ENCODE measurements around the gene PATJ.

DNA sequence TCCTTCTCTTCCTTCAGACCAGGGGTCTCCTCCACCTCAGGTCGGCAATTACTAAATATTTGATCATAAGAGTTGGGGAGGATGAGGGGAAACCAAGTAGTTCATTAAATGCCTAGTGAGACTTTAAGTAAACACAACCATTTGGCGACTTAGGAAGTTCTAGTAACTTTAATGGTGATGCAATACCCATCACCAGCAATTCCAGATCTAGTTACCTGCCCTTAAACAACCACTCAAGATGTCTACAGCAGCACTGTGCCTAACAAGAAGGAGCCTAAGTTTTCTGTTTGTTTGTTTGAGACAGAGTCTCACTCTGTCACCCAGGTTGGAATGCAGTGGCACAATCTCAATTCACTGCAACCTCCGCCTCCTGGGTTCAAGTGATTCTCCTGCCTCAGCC, 395.7 kb downstream of the PATJ start:
- no peak for TF ChIP-seq TCF7 (CRISPR knock-in tag; IDR thresholded peaks at IDR 0.05; ENCODE audit: low read depth)
- TF ChIP-seq PRRX2 (CRISPR knock-in tag; IDR thresholded peaks at IDR 0.05) = no peak
- no peak for TF ChIP-seq NFE2L1 (CRISPR knock-in tag; IDR thresholded peaks at IDR 0.05)
- TF ChIP-seq, protein P1, sequence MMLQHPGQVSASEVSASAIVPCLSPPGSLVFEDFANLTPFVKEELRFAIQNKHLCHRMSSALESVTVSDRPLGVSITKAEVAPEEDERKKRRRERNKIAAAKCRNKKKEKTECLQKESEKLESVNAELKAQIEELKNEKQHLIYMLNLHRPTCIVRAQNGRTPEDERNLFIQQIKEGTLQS (CRISPR knock-in tag; conservative IDR thresholded peaks at IDR 0.05) = no peak
- TF ChIP-seq, protein P2, sequence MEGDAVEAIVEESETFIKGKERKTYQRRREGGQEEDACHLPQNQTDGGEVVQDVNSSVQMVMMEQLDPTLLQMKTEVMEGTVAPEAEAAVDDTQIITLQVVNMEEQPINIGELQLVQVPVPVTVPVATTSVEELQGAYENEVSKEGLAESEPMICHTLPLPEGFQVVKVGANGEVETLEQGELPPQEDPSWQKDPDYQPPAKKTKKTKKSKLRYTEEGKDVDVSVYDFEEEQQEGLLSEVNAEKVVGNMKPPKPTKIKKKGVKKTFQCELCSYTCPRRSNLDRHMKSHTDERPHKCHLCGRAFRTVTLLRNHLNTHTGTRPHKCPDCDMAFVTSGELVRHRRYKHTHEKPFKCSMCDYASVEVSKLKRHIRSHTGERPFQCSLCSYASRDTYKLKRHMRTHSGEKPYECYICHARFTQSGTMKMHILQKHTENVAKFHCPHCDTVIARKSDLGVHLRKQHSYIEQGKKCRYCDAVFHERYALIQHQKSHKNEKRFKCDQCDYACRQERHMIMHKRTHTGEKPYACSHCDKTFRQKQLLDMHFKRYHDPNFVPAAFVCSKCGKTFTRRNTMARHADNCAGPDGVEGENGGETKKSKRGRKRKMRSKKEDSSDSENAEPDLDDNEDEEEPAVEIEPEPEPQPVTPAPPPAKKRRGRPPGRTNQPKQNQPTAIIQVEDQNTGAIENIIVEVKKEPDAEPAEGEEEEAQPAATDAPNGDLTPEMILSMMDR (IDR thresholded peaks at IDR 0.05) = no peak
- no peak for TF ChIP-seq HMGA2 (CRISPR knock-in tag; IDR thresholded peaks at IDR 0.05)
- TF ChIP-seq ATF1 (CRISPR knock-in tag; IDR thresholded peaks at IDR 0.05) = no peak

Measured in WTC11 (cell line).